HG03432 (cell line): ENCODE results near the gene ZBTB20.
"Not testable (repeated sequence)": the region's sequence is repeated elsewhere in the genome, so short reads cannot be mapped to it uniquely, and the experiment has no call there.

Source experiments
- ATAC-seq: cut with Tn5 transposase; IDR thresholded peaks from one replicate; pipeline ENCODE4 v1.9.1; 2021; ENCODE audit warnings: mild to moderate bottlenecking, moderate library complexity; ENCODE audit not compliant: unreplicated experiment

ZBTB20 gene

DNA sequence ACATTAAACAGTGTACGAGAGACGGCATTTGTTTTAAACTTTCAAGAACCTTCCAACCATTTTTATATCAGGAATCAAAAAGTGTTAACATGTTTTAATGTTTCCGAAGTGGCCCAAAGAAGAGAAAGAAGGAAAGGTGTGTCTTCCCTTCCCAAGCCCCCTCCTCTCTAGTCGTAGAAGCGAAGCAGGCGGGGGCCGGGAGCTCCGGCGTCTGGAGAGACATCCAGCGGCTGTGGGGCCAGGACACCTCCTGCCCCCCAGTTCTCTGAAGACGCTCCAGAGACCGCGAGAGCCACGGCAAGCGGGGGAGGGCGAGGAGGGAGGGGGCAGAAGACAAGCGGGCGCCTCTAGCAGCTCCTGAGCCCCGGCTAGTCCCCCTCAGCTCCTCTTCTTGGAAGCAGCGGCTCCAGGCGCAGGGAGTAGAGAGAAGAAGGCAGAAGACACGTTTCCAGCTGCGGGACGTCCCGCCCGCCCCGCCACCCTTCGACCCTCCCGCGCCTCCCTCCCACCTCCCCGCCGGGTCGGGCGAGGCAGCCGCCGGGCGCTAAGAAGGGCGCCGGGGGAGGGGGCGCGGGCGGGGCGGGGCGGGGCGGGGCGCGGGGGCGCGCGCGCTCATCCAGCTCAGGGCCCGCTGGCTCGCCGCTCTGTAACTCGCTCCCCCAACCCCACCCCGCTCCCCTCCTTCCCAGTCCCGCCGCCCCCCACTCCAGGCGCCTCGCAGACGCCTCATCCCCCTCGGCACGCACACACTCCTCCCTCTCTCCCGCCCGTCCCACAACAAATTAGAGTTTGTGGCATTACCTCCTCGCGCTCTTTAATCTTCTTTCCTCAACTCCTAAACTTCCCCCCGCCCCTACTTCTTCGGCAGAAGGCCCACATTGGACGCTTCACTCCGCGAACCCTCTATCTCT is at the start of gene ZBTB20:
Gene ZBTB20, minus strand, starts transcription at position 871 of the 911 bp plus-strand sequence.
- ATAC-seq, result peak; percentile 40

- ATAC-seq, result no peak
Measured at GRCh38 chr3:115194476-115194875, 47.4 kb upstream of the ZBTB20 start.

DNA sequence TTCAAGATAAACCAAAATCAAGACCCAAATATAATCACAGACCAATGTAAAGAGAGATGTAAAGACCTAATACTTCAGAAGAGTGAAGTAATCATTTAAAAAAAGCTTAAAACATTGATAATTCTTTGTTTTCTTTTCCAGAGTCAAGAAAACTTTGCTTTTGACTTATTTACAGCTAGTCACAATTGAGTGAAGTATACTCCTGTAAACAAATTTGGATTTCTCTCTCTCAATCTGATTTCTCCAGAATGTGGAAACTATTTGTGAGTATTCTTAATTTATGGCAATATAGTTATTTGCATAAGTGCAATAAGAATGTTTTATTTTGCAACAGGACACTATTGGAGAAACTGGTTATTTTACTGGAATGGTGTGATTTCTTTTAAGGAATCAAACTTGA is 43.7 kb upstream of the ZBTB20 start:
- no peak for ATAC-seq

DNA sequence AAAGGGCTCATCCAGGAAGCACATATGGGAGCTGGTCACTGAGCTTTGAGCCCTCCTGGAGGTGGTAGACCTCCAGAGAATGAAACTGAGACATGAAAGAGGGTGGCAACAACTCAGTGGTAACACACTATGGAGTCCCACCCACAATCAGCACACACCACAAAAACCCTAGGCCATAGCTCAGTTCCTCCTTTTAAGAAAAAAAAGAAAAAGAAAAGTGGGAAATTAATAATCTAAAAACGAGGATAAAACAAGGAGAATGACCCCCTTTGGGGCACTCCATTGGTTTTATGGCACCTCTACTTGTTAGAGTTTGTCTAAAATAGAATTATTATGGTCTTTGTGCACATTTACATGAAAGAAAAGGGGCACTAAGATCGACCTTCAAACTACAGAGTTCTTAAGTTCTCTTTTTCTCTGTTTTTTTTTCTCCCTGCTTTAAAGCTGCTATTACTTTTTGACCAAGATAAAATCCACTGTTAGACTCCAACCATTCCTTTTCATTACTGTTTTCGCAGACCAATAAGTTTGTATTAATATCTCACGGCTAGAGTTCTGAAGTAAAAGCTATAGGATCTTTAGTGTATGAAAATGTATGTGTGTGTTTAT is 40.2 kb upstream of the ZBTB20 start:
- peak; percentile 100 for ATAC-seq

DNA sequence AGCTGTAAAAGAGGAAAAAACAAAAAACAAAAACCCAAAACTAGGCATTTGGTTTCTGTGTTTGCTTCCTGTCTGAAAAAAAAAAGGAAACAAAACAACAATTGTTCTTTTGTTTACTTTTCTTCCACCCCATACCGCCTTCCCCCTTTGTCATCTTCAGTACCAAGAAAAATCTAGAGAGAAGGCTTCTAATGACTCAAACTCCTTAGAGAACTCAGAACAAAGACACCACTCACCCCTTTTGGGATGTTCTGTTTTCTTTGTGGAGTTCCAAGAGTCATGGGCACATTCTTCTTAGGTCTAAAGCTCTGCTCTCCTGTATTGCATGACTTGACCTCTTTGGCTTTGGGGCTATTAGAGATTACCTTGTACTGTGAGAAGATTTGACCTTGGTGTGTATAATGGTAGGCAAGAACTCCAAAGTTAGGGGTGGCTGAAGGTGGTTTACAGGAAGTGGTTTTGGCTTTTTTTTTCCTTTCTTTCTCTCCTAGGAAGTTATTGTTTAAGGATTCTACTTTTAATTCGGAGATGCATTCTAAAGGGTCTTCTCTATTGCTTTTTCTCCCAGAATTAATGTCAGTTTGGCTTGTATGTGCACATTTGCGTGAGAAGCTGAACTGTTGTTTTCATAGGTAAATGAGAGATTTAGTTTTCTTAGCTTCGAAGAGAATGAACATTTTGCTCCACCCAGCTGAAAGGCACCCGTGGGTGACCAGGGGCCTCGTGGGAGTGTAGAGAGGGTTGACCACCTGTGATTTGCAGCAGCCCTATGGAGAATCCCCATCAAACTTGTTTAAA is 39.5 kb upstream of the ZBTB20 start:
- ATAC-seq, result peak; percentile 49

GRCh38 chr3:115184859-115185572 is 37.9 kb upstream of the ZBTB20 start:
- ATAC-seq, result not testable (repeated sequence)

DNA sequence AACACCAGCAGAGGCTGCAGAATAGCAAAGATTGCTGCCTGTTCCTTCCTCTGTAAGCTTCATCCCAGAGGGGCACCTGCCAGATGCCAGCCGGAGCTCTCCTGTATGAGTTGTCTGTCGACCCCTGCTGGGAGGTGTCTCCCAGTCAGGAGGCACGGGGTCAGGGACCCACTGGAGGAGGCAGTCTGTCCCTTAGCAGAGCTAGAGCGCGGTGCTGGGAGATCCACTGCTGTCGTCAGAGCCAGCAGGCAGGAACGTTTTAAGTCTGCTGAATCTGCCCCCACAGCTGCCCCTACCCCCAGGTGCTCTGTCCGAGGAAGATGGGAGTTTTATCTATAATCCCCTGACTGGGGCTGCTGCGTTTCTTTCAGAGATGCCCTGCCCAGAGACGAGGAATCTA is 31.8 kb upstream of the ZBTB20 start:
- ATAC-seq, result not testable (repeated sequence)

DNA sequence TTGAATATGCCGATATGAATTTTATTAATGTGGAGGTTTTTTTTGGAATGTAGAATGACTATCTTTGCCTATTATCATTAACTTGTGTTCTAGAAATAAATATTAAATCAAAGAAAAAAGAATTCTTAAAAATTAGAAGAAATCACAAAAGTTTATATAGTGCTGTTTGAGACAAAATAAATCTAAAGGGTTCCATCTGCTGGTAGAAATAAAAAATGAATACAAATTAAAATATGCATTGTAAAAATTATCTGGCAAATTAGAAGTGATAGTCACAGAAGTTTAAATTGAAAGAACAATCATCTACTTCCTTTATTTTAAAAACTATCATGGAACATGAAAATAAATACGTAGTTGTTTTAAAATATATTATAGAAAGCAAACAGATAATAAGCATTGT is 22.7 kb upstream of the ZBTB20 start:
- no peak for ATAC-seq

DNA sequence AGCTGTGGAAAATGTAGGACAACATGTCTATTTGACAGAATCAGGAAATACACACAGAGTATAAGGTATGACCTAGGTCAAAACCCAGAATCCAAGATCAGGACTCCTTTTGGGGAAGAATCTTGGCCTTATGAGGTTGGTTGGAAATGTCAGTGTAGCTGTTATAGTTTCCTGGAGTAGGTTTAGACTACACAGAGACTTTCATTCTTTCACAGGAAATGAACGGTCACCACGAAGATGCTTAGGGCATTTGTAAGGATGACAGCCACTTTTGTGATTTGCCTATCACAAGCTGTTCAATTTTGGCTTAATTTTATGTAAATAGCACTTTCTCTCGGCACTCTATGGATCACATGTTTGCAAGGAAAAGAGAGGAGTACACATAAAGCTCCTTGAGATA is 18.6 kb upstream of the ZBTB20 start:
- no peak for ATAC-seq

GRCh38 chr3:115165266-115165665 is 18.2 kb upstream of the ZBTB20 start:
- ATAC-seq, result no peak

- ATAC-seq, result no peak
Measured at GRCh38 chr3:115164374-115165221, 17.5 kb upstream of the ZBTB20 start.

DNA sequence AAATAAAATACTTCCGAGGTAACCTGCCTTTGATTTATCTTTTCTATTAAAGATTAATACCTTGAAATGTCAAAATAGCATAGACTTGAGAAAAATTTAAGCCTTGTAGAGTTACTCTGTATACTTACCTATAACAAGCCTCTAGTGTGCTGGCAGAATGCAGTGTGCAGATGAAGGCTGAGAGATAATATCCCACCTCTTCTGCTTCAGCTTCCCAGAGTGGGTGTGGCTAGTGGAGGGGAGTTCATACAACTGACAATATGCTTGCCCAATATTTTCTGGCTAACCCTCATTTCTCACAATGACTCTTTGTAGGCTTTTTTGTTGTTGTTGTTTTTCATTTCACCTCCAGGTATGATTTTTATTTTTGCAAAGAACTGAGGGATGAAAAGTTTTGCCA is 15.7 kb upstream of the ZBTB20 start:
- no peak for ATAC-seq

GRCh38 chr3:115161866-115162265 is 14.8 kb upstream of the ZBTB20 start:
- no peak for ATAC-seq

GRCh38 chr3:115161168-115161834 is 14.2 kb upstream of the ZBTB20 start:
- ATAC-seq, result no peak

DNA sequence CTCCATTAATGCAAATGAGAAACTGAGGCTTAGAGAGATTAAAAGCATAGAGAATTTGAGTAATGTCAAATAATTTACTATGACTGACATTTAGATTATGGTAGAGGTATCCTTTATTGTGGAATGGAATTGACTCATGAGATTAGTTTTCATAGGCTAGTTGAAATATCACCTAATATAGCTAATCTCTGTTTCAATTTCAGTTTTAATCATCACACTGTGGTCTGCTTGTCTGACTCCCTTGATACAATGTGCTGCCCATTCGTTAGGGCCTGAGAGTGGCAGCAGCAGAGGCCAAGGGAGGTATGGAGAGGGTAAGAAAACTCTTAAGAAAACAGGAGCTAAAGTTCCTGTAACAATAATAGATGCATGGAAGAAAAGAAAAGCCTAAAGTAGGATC is 13.2 kb upstream of the ZBTB20 start:
- peak; percentile 100 for ATAC-seq

DNA sequence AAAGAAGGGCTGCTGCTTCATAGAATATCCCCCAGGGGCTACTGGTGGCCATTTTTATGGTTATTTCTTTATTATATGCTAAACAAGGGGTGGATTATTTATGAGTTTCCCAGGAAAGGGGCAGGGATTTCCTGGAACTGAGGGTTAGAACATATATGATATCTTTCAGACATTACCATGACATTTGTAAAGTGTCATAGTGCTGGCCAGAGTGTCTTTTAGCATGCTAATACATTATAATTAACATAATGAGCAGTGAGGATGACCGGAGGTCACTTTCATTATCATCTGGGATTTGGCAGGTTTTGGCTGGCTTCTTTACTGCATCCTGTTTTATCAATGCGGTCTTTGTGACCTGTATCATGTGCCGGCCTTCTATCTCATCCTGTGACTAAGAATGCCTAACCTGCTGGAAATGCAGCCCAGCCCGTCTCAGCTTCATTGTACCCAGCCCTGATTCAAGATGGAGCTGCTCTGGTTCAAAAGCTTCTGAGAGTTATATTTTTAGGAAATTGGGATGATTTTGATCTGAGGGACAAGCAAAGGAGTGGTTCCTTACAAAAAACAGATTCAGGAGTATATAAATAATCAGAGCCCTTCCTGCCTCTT is 9.1 kb upstream of the ZBTB20 start:
- ATAC-seq, result no peak

DNA sequence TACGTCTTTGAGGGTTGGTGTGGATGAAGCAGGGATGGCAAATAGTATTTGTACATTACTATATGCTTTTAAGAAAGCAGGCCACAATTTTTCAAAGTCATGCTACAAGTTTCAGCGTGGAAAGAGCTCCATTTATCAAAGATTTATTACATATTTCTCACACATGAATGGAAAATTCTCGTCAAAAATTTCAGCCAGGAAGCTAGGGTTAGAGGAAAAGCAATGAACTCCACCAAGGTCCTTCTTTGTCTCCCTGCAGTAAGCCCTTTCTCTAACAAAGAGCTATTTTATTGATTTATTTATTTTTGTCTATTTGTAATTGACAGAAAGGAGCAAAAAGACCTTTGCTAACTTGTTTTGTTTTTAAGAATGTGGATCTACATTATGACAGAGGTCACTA is 7.5 kb upstream of the ZBTB20 start:
- ATAC-seq, result no peak

DNA sequence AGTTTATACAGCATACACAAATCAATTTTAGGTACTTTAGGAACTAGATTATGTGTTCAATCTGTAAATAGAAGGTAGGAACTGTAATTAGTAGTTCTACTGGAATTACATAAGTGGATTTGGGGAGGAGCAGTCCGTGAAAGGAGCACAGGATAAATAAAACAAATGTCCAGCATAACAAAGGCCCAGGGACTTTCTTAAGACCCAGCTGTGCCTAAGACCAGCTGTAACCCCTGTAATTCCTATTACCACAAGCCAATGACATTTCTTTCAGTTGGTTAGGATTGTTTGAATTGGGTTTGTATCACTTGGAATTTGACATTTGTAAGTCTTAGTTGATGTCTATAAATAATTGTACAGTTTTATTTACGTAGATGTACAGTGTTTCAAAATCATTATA is 4.8 kb upstream of the ZBTB20 start:
- ATAC-seq, result no peak
